ENCODE data around the gene CLGN.
"Not testable (repeated sequence)": the region's sequence is repeated elsewhere in the genome, so short reads cannot be mapped to it uniquely, and the experiment has no call there.

The CLGN gene

GRCh38 chr4:140448830-140449229, 21.4 kb upstream of the CLGN start:
- TF ChIP-seq EZH2phosphoT487 (IDR thresholded peaks at IDR 0.05; ENCODE audit: borderline replicate concordance, low read length) (no peak), CTCF (IDR thresholded peaks at IDR 0.05; ENCODE audit: low read depth, low read length, poor library complexity, severe bottlenecking) (no peak)

DNA sequence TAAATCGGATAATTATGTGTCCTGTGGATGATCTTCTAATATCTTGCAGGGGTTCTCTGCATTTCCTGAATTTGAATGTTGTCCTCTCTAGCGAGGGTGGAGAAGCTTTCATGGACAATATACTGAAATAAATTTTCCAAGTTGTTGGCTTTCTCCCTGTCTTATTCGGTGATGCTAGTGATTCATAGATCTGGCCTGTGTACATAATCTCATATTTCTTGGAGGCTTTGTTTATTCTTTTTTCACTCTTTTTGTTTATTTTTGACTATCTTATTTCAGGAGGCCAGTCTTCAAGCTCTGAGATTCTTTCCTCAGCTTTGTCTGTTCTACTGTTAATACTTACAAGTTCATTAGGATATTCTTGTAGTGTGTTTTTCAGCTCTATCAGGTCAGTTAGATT, 20.7 kb upstream of the CLGN start:
- Histone ChIP-seq H3K27ac (ENCODE audit: low read depth, low read length) (no peak overlapping the region), H3K4me3 (ENCODE audit: low read length) (no peak overlapping the region), H3K9me3 (ENCODE audit: control insufficient read depth, insufficient read depth, low read length) (no peaks in the 10 kb centered on the region), H3K36me3 (ENCODE audit: control insufficient read depth, low read length) (no peaks in the 10 kb centered on the region), H3K4me1 (ENCODE audit: control insufficient read depth, low read length) (no peaks in the 10 kb centered on the region), H3K4me2 (ENCODE audit: low read length) (no peak overlapping the region), H3F3A (ENCODE audit: control insufficient read depth, insufficient read depth) (no peaks in the 10 kb centered on the region), H3K9me2 (replicated peaks; ENCODE audit: control insufficient read depth, low read length) (no peaks in the 10 kb centered on the region), H3K27me3 (ENCODE audit: control insufficient read depth, low read length) (peaks cover 14% of the 10 kb centered on the region), H3K79me2 (ENCODE audit: control insufficient read depth, low read length) (no peaks in the 10 kb centered on the region), H4K20me1 (ENCODE audit: control insufficient read depth, insufficient read depth, low read depth, low read length) (no peaks in the 10 kb centered on the region)
- no peak for TF ChIP-seq CTCF (IDR thresholded peaks at IDR 0.05; ENCODE audit: low read depth, low read length, poor library complexity, severe bottlenecking)
- TF ChIP-seq EZH2phosphoT487 (IDR thresholded peaks at IDR 0.05; ENCODE audit: borderline replicate concordance, low read length), result no peak

More at GRCh38 chr4:140448830-140449229, 21.4 kb upstream of the CLGN start:
- H3K79me2 ChIP-seq (ENCODE audit: control insufficient read depth, low read length), result no peaks in the 10 kb centered on the region
- no peak overlapping the region for H3K27ac ChIP-seq (ENCODE audit: low read depth, low read length)
- H4K20me1 ChIP-seq (ENCODE audit: control insufficient read depth, insufficient read depth, low read depth, low read length), result no peaks in the 10 kb centered on the region
- no peaks in the 10 kb centered on the region for H3F3A ChIP-seq (ENCODE audit: control insufficient read depth, insufficient read depth)
- no peaks in the 10 kb centered on the region for H3K9me2 ChIP-seq (replicated peaks; ENCODE audit: control insufficient read depth, low read length)
- no peak overlapping the region for H3K4me3 ChIP-seq (ENCODE audit: low read length)
- no peaks in the 10 kb centered on the region for H3K36me3 ChIP-seq (ENCODE audit: control insufficient read depth, low read length)
- no peaks in the 10 kb centered on the region for H3K4me1 ChIP-seq (ENCODE audit: control insufficient read depth, low read length)
- peaks cover 14% of the 10 kb centered on the region for H3K27me3 ChIP-seq (ENCODE audit: control insufficient read depth, low read length)
- no peaks in the 10 kb centered on the region for H3K9me3 ChIP-seq (ENCODE audit: control insufficient read depth, insufficient read depth, low read length)
- no peak overlapping the region for H3K4me2 ChIP-seq (ENCODE audit: low read length)

DNA sequence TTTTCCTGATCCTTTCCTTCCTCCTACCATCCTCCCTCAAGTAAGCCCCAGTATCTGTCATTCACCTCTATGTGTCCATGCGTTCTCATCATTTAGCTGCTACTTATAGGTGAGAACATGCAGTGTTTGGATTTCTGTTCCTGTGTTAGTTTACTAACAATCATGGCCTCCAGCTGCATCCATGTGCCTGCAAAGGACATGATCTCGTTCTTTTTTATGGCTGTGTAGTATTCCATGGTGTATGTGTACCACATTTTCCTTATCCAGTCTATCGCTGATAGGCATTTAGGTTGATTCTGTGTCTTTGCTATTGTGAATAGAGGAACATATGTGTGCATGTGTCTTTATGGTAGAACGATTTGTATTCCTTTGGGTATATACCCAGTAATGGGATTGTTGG, 16.9 kb upstream of the CLGN start:
- H3K9me2 ChIP-seq (replicated peaks; ENCODE audit: control insufficient read depth, low read length); H3K79me2 ChIP-seq (ENCODE audit: control insufficient read depth, low read length); H3K27ac ChIP-seq (ENCODE audit: low read depth, low read length); H3K36me3 ChIP-seq (ENCODE audit: control insufficient read depth, low read length); H3K4me3 ChIP-seq (ENCODE audit: low read length); H4K20me1 ChIP-seq (ENCODE audit: control insufficient read depth, insufficient read depth, low read depth, low read length); H3K4me1 ChIP-seq (ENCODE audit: control insufficient read depth, low read length); H3K4me2 ChIP-seq (ENCODE audit: low read length); H3K9me3 ChIP-seq (ENCODE audit: control insufficient read depth, insufficient read depth, low read length); H3F3A ChIP-seq (ENCODE audit: control insufficient read depth, insufficient read depth): not testable (repeated sequence)
- peaks cover 16% of the 10 kb centered on the region for H3K27me3 ChIP-seq (ENCODE audit: control insufficient read depth, low read length)

- H3K4me2 ChIP-seq (ENCODE audit: low read length), result no peak overlapping the region
- H3K27me3 ChIP-seq (ENCODE audit: control insufficient read depth, low read length), result peaks cover 8% of the 10 kb centered on the region; the same call in 1 of the 2 replicates
- H3K4me1 ChIP-seq (ENCODE audit: control insufficient read depth, low read length), result no peaks in the 10 kb centered on the region
- H4K20me1 ChIP-seq (ENCODE audit: control insufficient read depth, insufficient read depth, low read depth, low read length), result no peaks in the 10 kb centered on the region
- no peak for TF ChIP-seq EZH2phosphoT487 (IDR thresholded peaks at IDR 0.05; ENCODE audit: borderline replicate concordance, low read length)
- TF ChIP-seq CTCF (IDR thresholded peaks at IDR 0.05; ENCODE audit: low read depth, low read length, poor library complexity, severe bottlenecking), result no peak
- no peak overlapping the region for H3K4me3 ChIP-seq (ENCODE audit: low read length)
- no peaks in the 10 kb centered on the region for H3K9me3 ChIP-seq (ENCODE audit: control insufficient read depth, insufficient read depth, low read length)
- H3F3A ChIP-seq (ENCODE audit: control insufficient read depth, insufficient read depth), result no peaks in the 10 kb centered on the region
- no peaks in the 10 kb centered on the region for H3K9me2 ChIP-seq (replicated peaks; ENCODE audit: control insufficient read depth, low read length)
- H3K36me3 ChIP-seq (ENCODE audit: control insufficient read depth, low read length), result no peaks in the 10 kb centered on the region
- H3K79me2 ChIP-seq (ENCODE audit: control insufficient read depth, low read length), result no peaks in the 10 kb centered on the region
- no peak overlapping the region for H3K27ac ChIP-seq (ENCODE audit: low read depth, low read length)
Observed at GRCh38 chr4:140439644-140440142, 12.2 kb upstream of the CLGN start.

All from DOHH2 (cell line).